HepG2 (cell line): ENCODE measurements around the gene ZFP3. TPM values are rescaled to one million over a fixed set of nuclear protein-coding genes. Genes with fewer than 3 reads are reported as not detected.

Experiments
- FOXO1 ChIP-seq: sonication (generic); formaldehyde crosslinking; IDR thresholded peaks from 2 replicates; pipeline ENCODE4 v1.4.0; 2020; ENCODE audit warnings: missing genetic modification reagents
- HNRNPH1 ChIP-seq: fragments of 200-400 bp; formaldehyde crosslinking; optimal IDR thresholded peaks from 2 replicates; pipeline ENCODE3; 2017; ENCODE audit warnings: mild to moderate bottlenecking, low read depth, low read length
- JUNB ChIP-seq: sonication (generic); formaldehyde crosslinking; IDR thresholded peaks from 2 replicates; pipeline ENCODE4 v1.8.0; 2022; ENCODE audit warnings: missing genetic modification reagents, mild to moderate bottlenecking, borderline replicate concordance
- MEF2D ChIP-seq: sonication (generic); formaldehyde crosslinking; IDR thresholded peaks from 2 replicates; pipeline ENCODE4 v1.5.1; 2020; ENCODE audit warnings: mild to moderate bottlenecking, missing genetic modification reagents
- STAT6 ChIP-seq: sonication (generic); formaldehyde crosslinking; IDR thresholded peaks from 2 replicates; pipeline ENCODE4 v1.4.0; 2020; ENCODE audit warnings: missing genetic modification reagents, mild to moderate bottlenecking, borderline replicate concordance
- ZBTB40 ChIP-seq, 2 experiments: fragments of 450-650 bp in 1 of 2; sonication (generic) in 1 of 2; formaldehyde crosslinking in 1 of 2; IDR thresholded peaks; 2 replicates each; pipeline versions ENCODE4 v1.6.1 to v1.8.0; 2016 to 2022; ENCODE audit warnings: antibody characterized with exemption in 1 of 2, mild to moderate bottlenecking in 1 of 2, missing genetic modification reagents in 1 of 2
- ZBTB42 ChIP-seq: sonication (generic); formaldehyde crosslinking; IDR thresholded peaks from 2 replicates; pipeline ENCODE4 v1.5.0; 2020; ENCODE audit warnings: mild to moderate bottlenecking, missing genetic modification reagents
- ZBTB7A ChIP-seq: sonication (generic); formaldehyde crosslinking; IDR thresholded peaks from 2 replicates; pipeline ENCODE4 v1.8.0; 2022; ENCODE audit warnings: mild to moderate bottlenecking, missing genetic modification reagents
- ZNF430 ChIP-seq: sonication (generic); formaldehyde crosslinking; IDR thresholded peaks from 2 replicates; pipeline ENCODE4 v1.9.0; 2021; ENCODE audit warnings: mild to moderate bottlenecking, missing genetic modification reagents
- polyA plus RNA-seq, 8 experiments: library from polyadenylated mRNA; depleted of rRNA in 3 of 8; stranded (reverse) in 7 of 8; unstranded in 1 of 8; fragments of >200 nt; fragmentation: Illumina TruSeq in 4 of 8; extraction: Trizol in 4 of 8; gene quantifications; 2 replicates each; pipeline versions ENCODE4 v1.2.1 to v1.2.3, GENCODE V29; 2011 to 2016; ENCODE audit warnings: low read depth in 4 of 8, missing spikeins in 1 of 8, mixed read lengths in 1 of 8; ENCODE audit not compliant: insufficient read depth in 1 of 8
- total RNA-seq, 5 experiments: library from RNA; depleted of rRNA; stranded (reverse); fragments of >200 nt; fragmentation: Illumina TruSeq; extraction: Trizol; gene quantifications; 2 replicates each; pipeline ENCODE4 v1.2.3, GENCODE V29; 2016; ENCODE audit warnings: low read depth in 1 of 5

Gene ZFP3
- total and polyA plus RNA-seq, 2 of the 13 experiments (the other 11 are each of a cell fraction or from before 2014, with no cell fraction given): not detected

- TF ChIP-seq ZBTB40 (IDR thresholded peaks at IDR 0.05): no peak
- no peak for TF ChIP-seq ZBTB40 (CRISPR knock-in tag; IDR thresholded peaks at IDR 0.05)
- no peak for TF ChIP-seq HNRNPH1
- TF ChIP-seq ZNF430: no peak
- TF ChIP-seq STAT6 (CRISPR knock-in tag): no peak
- TF ChIP-seq MEF2D (CRISPR knock-in tag): no peak
- TF ChIP-seq ZBTB7A (CRISPR knock-in tag): no peak
- no peak for TF ChIP-seq ZBTB42 (CRISPR knock-in tag)
- no peak for TF ChIP-seq FOXO1 (CRISPR knock-in tag)
- TF ChIP-seq JUNB (CRISPR knock-in tag): no peak
Measured at GRCh38 chr17:5138616-5139457, 60.6 kb downstream of the ZFP3 start (continued).
